Activated CD4-positive, alpha-beta T cell treated with anti-CD3 and anti-CD28 coated beads, Interleukin-2, amount 50 U/mL, for 4 hours (primary cell): ENCODE measurements around the gene STXBP6.
"Not testable (repeated sequence)": the region's sequence is repeated elsewhere in the genome, so short reads cannot be mapped to it uniquely, and the experiment has no call there.

Experiments
- DNase-seq, 2 experiments: peaks; one replicate each; pipeline ENCODE4 v3.0.0-alpha.2; 2020

STXBP6 gene

DNA sequence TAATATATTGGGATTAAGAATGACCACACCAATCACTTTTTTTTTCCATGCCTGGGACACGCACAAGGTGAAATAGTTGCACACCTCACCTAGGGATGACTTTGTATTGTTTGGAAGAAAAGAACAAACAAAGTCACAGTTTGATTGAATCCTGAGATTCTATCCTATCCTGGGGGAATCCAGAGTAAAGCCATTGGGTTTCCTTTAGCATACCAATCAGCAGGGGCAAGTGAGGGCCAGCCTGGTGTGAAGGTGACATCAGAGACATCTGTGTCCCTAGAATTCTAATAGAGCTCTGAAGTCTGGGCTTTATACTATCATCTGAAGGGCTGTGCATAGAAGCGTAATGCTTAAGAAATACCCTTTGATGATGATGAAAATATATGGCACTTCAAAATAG lies 199.9 kb downstream of the STXBP6 start:
- no peak for DNase-seq

DNA sequence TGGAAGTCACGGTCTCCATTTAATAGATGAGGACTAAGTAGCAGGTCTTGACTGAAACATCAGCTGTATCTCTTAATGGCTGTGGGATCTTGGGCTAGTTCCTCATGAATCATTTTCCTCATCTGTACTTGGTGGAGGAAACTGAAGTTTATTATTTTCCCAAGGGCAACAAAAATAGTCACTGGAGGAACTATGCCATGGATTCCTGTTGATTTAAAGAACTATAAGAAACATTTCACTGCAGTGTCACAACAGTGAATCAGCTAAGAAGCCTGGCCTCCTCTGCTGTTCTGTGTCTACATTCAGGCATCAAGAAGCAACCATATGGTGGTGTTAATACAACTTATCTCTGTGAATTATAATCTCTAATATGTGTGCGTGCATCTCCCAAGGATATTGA lies 200.5 kb downstream of the STXBP6 start:
- no peak for DNase-seq

DNA sequence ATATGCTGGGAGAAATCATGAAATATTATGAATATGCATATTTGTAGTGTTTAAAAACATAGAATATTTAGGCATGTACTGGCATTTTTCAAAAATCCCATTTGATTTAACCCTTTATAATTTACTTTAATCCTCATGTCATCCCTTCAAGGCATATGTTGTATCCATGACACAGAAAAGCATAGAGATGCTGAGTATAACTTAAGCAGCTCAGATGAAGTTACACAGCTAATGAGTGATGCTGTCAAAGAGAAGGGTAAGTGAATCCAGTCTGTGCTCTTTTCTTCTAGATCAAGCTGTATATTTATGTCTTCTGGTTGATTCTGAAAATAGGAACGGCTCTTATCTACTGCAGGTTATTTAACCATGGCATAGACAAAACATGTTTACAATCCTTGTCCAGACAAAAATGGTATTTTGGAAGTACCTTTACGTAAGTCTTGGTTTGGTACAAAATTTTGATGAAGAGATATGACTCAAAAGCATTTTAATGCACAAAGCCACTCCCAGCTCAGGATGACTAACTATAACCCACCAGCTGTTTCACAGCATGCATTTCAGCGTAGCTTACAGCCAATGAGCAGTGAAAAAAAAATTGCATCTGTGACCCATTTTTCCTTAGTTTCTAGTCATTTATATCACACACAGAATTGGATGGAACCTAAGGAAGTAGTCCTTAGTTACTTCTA lies 201.7 kb downstream of the STXBP6 start:
- DNase-seq = no peak

DNA sequence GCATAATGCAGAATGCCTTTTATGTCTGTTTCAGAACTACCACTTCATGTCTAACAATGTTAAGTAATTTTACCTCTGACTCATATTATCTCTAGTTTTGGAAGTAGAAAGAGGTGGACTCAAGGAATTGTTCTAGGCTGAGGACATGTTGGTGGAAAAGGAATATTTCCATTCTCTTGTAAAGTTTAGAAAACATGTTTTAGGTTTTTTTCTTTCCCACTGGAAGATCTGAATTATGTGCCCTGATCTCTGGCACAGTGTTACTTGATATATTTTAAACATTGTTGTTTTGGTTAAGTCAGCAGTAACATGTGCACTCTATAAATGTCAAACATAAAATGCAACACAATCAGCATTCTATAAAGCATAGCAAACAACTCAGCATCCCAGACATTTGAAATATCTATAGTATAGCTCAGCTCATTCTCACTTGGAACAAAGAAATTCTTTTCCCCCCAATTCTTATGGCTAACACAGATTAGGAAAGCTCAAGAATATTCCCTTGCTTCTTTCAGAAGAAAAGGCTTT lies 202.3 kb downstream of the STXBP6 start:
- DNase-seq = no peak

DNA sequence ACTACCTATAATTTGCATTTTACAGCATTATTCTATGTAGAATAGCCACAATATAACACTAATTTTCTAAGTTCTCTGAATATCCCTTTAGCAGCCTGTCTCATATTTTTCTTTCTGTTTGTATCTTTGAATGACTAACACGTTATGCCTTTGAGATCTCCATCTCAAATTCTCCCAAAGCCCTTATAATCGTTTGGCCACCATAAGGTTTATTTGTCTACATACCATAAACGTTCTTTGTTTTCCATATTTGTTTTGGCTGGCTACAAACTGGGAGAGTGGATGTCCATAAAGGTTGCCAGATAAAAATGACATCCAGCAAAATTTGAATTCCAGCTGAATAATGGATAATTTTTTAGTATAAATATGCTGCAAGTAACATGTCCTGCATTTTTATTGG lies 203.7 kb downstream of the STXBP6 start:
- DNase-seq = no peak

DNA sequence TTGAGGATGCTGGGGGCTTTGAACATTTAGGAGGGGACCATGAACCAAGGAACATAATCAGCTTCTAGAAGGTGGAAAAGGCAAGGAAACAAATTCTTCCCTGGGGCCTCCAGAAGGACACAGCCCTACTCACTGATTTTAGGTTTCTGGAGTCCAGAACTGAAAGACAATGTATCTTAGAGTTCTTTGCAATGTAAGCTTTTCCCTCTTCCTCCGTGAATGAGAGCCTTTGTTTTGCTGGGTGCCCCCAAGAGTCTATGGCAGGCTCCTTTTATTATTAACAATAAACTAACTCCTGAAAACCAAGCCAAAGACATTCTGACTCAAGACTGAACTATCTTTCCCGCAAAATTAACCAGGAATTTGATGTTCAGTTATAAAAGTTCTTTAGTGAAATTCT lies 204.1 kb downstream of the STXBP6 start:
- no peak for DNase-seq

DNA sequence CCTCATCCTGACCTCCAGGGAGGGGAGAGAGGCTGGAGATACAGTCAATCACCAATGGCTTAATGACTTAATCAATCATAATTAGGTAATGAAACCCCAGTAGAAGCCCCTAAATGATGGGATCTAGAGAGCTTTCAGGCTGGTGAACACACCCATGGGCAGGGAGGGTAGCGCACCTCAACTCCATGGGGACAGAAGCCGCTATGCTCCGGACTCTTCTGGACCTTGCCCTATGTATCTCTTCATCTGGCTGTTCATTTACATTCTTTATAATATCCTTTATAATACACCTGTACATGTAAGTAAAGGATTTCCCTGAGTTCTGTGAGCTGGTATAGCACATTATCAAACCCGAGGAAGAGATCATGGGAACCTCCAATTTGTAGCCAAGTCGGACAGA lies 205.9 kb downstream of the STXBP6 start:
- no peak for DNase-seq

DNA sequence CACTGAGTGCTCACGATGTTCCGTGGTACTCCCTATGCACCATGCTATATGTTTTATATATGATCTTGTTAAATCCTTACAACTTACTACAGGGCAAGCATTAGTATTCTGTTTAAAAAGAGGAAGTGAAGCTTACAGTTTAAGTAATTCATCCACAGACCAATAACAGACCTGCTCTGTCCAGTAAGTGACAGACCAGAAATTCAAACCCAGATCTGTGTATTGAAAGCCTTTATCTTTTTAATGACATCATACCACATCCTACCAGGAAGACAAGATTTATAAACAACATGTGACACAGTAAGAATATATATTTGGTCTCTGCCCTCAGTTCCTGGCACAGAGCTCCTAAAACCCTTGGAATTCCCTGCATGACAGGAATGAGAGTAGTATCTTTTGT lies 206.5 kb downstream of the STXBP6 start:
- DNase-seq = no peak

DNA sequence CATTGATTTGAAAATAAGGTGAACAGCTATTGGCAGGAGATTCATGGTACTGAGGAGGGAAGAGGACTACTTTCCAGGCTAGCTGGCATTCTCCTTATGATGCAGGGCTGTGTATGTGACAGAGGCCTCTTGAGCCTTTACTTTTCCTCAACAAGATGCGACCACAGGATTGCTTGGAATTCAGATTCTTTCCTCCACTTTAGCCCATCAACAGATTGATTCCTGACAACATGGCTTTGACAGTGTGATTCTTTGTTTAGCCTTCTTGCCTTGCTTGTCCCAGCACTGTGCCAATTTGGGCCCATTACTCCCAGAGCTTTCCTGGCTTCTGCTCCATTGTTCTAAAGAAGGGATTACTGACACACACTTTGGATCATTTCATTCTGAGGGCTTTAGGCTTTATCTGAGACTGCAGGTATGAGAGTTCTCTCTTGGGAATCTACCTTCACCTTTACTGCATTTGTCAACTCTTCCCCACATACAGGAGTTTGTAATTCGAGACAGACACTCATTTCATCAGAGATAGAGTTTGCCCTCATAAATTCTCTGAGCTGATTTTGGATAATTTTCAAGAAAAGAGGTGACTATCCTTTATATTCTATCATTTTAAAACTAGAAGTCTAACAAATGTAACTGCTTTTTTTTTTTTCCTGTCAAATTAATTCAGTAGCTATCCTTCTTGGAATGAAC lies 209.6 kb downstream of the STXBP6 start:
- DNase-seq = no peak

DNA sequence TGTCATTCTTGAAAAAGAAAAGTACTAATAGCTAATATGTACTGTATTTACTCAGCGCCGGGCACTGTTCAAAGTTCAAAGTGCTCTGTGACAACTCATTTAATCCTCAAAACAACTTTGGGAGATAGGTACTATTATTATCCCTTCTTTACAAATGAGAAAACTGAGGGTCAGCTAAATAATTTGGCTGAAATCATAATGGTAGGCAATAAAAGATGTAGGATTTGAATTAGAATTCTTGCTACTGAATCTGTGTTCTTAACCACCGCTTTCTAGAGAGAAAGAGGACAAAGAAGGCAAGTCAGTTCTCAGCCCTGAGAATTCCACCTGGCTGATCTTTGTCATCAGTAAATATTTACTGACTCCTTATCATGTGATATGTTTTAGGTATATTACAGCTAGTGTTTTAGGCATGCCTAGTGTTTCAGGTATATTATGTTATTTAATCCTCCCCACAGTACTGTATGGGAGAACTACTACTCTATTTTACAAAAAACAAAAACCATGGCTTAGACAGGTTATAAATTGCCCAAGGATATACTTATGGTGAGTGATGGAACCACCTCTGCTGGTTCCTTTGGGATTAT lies 210.2 kb downstream of the STXBP6 start:
- no peak for DNase-seq

DNA sequence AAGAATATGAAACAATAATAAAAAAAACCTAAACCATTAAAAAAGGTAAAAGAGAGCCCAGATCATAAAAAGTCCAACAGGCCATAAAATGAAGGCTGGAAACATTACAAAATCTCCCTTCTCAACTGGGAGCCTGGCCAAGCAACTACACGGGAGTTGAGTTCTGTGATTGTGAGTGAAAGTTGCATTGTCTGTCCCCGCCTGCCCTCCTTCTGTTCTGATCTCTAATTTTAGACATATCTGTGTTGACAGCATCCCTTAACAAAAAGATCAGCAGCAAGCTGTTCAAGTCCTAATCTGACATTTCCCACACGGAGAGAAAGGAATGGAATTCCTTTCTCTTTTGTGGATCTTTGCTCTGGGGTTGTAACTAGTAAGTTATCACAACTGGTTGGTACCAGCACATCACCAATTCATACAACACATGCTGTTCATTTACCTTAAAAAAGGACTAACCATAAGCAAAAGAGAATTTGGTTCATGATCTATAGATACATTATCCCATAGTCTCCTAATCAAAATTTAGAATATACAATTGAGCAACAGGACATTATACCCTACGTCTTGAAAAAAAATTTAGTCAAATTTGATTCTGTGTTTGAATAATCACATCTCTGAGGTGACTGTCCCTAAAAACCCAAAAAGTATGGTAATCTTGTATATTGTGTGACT lies 210.9 kb downstream of the STXBP6 start:
- DNase-seq = no peak

DNA sequence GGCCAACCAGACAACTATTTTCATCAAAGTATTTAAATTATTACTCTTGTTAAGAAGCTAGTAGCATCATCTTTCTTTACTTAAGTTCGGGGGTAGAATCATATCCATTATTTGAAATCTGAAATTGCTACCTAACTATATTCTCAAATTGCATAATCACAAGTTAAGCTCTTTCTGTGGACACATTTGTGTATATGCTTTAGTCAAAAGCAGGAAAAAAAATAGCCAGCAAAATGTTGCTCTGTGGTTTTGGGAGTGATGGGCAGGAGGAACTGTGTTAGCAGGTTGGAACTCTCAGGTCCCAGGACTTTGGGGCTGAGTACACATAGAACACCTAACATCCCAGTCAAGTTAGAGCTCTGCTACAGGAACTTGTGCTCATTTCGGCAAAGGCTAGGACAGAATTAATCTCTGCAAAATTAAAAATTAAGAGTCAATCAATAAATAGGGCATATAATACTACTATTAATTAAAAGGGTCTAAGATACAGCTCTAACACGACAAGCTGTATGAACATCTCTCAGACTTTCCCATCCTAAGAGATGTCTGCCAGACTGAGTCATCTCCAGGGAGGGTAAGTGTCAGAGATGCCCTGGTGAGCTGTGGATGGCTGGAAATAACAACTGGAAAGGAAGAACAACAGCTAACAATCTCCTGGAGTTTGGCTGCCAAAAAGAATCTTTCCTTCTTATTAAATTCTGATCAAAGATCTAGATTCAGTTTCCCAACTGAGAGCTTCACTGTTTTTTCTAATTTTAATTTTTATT lies 212.5 kb downstream of the STXBP6 start:
- DNase-seq = no peak

DNA sequence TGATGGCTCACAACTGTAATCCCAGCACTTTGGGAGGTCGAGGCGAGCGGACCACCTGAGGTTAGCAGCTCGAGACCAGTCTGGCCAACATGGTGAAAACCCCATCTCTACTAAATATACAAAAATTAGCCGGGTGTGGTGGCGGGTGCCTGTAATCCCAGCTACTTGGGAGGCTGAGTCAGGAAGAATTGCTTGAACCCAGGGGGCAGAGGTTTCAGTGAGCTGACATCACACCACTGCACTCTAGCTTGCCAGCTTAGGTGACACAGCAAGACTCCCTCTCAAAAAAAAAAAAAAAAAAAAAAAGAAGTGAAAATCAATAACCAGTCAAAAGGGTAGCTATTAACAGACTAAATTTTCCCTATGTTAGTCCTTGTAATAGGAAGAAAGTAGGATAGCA lies 213.6 kb downstream of the STXBP6 start:
- not testable (repeated sequence) for DNase-seq

DNA sequence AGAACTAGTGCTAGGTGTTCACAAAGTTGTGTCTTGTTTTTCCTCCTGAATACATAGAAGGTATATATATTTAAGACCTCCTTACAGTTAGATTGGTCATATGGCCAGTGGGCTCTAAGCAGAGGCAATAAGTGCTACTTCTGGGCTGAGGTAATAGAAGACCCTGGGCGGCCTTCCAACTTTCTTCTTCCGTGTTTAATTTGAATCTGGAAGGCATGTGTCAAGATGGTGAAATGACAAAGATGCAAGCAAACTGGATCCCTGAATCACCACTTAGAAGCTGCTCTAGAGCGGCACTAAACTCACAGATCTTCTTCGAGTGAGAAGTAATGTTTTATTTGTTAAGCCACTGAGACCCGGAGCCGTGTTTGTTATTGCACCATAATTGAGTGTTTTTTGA lies 215.0 kb downstream of the STXBP6 start:
- no peak for DNase-seq

DNA sequence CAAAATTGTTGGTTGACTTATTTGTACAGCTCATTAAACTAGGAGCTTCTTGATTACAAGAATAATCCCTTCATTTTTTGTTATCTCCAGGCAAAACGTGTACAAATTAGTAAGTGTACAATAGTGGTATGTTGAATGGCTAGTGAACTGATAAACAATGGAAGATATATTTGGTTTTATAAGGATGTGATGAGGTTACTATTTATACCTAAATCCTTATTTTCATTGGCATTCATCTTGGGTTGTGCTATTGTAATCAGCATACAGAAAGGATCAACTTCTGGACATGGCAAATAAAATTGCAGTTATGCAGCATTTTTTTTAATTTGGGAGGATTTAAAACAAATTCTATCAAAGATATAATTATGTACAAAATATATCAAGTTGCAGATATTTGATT lies 216.6 kb downstream of the STXBP6 start:
- DNase-seq = no peak

DNA sequence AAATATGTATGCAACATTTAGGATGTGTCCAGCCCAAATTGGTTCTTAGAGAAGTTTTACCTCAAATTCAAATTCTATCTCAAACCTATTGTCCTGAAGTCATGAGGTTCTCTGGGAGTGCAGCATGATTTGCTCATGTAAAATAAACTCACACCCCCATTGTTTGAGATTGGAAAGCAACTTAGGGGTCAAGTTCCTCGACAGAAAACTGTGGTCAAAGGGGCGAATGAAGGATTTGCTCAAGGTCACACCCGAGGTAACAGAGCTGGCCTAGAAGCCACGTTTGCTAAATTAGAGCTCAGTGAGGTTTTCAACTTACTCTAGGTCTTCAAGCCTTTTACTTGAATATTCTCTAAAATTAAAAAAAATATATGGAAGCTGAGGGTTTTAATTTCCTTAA lies 218.3 kb downstream of the STXBP6 start:
- DNase-seq = no peak

DNA sequence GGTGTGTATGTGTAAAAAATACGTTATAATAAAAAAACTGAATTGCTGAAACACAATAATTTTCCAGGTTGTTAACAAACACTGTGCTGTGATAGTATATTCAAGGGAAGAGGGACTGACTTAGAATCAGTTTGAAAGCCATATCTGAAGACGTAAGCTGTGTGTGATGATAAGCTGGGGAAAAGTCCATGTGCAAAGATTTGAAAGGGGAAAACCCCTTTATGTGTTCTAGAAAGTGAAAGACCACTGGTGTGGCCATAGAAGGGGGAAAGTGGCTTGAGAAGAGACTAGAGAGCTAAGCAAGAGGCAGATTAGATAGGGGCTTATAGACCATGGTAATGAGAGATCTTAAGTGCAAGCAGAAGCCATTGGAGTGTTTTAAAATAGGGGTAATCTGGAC lies 220.1 kb downstream of the STXBP6 start:
- no peak for DNase-seq

DNA sequence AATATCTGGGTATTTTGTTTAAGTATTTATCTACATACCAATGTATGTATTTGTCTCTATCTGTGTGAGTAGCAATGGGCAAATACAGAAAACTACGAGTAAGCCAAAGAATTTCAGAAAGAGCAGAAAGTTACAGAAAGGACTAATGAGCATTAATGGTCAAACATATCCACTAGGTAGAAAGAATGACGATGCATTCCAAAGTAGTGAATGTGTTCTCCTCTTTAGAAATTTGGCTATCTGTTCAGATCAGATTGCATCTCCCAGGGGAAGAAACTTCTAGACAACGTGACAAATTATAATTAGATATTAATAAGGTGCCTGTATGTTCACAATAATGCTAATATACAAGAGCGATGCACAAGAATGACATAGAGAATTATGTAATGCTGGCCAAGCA lies 221.5 kb downstream of the STXBP6 start:
- no peak for DNase-seq

DNA sequence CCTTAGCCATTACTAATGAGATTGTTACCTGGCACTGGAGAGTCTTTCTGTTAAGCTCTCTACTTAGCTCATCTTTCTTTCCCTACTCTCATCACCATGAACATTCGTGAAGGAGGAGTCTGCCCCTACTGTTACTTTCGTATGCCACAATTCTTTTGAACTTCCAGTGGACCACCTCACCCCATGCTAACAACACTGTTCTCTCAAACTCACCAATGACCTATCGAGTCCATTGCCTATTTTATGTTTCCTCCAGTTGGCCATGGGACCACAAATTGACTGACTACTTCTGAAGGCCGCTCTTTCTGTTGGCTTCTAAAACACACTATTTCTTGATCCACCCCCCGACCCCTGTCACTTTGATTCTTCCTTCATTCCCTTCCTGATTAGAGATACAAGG lies 223.6 kb downstream of the STXBP6 start:
- DNase-seq = no peak

DNA sequence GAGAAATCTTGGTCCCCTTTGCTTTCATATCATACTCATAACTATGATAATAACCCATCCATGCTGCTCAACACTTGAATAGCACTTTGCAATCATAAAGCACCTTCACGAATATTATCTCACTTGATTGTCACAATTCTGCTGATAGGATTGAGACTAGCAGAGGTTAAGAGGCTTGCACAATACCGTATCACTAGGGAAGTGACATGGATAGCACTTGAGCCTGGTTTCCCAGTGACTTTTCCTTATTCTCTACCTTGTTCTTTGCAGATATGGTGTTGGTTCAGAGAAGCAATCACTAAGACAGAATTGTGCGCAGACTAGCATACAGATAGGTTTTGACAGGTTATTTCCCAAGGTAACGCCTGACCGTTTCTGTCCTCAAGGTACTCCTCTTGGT lies 229.3 kb downstream of the STXBP6 start:
- DNase-seq = no peak

DNA sequence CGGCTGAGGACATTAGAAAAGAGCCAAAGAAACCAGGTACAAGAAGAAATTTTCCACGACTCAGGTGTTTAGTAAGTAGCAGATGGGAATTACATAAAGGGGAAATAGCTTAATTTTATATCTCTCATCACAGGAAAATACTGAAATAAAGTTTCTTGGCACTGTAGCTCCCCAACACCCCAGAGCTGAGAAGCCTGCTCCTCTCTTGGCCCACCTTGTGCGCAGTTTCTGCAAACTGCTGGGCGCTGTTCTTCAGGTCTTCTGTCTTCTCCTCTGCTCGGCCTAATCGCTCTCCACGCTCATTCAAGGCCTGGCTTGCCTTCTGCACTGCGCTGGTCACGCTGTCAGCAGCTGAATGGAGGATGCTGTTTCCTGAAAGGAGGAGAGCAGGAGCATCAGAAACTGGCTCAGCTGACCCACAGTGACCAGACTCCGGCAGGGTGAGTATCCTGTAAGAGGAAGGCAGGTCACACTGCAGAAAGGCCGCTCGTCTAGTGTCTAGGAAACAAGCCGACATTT lies 231.1 kb downstream of the STXBP6 start:
- no peak for DNase-seq

DNA sequence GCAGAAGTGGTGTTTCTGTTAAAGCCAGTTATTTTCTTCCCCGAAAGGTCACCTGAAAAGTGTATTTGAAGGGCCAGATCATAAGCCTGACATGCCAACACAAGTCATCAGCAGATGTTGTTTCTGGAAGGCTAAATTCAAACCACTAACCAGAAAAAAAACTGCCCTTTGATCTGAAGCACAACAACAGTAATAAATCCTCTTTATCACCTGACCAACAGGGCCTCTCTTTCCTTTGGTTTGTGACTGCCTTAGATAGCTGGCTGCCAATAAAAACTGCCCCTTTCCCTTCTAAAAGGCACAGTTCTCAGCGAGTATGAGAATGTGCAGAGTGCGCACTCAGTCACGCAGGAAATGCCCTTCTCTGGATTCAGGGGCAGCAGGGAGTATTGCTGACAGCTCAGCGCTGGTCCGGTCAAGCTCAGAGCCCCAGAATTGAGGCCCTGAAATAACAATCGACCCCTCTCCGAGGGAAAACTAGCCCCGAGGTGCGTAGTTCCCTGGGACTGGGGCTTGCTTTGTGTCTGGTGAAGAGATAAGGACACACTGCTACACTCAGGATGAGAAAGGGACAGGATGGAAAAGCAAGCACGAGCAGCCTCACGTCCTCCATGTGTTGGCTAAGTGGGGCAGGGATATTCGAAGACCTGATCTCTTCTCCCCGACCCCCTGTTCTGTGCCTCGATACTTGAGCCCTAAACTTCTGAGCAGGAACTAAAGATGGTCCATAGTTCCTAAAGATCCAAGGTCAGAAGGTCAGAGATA lies 231.7 kb downstream of the STXBP6 start:
- no peak for DNase-seq
